ENCODE data around the gene DDN.

GRCh38 chr12:49037111-49037946 is 38.2 kb upstream of the DDN start:
- TF ChIP-seq POLR2A (IDR thresholded peaks at IDR 0.05): no peak
- TF ChIP-seq CTCF (IDR thresholded peaks at IDR 0.05): no peak
